GM19395 (cell line): ENCODE results near the gene ABCA7.

Experiments
- ATAC-seq: cut with Tn5 transposase; IDR thresholded peaks from one replicate; pipeline ENCODE4 v1.9.1; 2021; ENCODE audit warnings: mild to moderate bottlenecking, moderate library complexity; ENCODE audit not compliant: unreplicated experiment

ABCA7 gene

DNA sequence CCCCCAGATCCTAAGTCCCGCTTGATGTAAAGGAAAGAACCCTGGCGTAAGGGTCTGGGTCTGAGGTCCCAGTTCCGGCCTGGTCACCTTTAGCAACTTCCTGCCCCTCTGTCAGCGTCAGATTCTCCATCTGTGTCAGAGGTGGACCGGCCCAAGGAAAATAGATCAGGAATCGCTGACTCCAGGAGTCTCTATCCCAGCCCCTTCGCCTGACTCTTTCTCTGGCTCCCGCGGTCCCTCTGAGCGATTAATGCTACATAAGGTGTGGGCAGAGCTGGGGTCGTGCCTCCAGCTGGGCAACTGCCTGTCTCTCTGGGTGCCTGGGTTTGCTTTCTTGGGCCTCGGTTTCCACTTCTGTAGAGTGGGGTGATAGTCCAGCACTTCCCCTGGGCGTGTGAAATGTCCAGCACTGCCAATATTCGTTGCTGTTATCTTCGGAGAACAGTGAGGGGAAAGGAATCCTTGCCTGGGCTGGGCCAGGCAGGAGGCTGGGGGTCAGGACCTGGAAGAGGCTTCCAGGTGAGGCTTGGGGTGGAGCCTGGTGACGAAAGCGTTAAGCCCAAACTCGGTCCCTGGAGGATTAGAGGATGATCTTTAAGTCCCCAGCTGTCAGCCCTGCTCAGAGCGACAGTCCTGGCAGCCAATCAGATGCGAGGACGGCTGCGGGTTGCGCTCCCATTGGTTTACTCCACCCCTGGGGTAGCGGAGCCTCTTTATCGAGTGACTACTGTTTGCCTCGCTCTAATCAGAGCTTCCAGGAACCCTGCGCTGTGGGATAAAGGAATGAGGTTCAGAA lies 767 bp downstream of the ABCA7 start:
- peak; percentile 44 for ATAC-seq

DNA sequence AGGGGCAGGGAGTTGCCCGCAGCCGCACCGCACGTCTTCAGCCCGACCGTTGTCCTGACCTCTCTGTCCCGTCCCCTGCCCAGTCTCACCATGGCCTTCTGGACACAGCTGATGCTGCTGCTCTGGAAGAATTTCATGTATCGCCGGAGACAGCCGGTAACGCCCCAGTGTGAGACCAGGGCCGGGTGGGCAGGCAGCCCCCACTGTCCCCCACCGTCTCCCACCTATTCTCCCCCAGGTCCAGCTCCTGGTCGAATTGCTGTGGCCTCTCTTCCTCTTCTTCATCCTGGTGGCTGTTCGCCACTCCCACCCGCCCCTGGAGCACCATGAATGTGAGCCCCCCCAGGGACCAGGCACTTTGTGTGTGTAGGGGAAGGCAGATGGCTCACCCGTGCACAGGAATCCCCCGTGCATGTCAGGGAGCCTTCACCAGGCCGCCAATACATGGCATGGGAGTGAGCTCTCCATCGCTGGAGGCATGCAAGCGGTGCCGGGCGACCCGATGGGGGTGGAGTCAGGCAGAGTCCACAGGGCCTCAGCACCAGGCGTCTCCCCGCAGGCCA lies 1.4 kb downstream of the ABCA7 start:
- no peak for ATAC-seq

DNA sequence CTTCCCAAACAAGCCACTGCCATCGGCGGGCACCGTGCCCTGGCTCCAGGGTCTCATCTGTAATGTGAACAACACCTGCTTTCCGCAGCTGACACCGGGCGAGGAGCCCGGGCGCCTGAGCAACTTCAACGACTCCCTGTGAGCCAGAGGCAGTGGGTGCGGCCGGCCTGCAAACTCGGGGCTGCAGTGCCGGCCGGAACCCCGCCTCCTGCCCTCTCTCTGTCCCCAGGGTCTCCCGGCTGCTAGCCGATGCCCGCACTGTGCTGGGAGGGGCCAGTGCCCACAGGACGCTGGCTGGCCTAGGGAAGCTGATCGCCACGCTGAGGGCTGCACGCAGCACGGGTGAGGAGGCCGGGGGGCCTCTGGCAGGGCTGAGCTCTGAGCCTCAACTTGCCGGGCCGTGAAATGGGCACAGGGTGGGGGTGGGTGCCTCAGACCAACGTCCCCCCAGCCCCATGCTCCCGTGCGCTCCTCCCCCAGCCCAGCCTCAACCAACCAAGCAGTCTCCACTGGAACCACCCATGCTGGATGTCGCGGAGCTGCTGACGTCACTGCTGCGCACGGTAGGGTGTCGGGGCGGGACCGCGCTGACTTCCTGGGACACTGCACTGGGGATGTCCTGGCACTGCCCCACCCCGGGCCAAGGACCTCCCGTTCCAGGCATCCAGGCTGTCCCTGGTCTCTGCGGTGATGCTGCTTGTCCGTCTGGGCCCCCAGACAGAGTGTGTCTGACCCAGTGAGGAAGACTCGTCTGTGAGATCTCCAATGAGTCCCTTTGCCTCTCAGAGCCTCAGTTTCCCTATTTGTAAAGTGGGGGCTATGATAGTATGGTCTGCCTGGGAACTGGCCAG lies 2.2 kb downstream of the ABCA7 start:
- ATAC-seq, result no peak

DNA sequence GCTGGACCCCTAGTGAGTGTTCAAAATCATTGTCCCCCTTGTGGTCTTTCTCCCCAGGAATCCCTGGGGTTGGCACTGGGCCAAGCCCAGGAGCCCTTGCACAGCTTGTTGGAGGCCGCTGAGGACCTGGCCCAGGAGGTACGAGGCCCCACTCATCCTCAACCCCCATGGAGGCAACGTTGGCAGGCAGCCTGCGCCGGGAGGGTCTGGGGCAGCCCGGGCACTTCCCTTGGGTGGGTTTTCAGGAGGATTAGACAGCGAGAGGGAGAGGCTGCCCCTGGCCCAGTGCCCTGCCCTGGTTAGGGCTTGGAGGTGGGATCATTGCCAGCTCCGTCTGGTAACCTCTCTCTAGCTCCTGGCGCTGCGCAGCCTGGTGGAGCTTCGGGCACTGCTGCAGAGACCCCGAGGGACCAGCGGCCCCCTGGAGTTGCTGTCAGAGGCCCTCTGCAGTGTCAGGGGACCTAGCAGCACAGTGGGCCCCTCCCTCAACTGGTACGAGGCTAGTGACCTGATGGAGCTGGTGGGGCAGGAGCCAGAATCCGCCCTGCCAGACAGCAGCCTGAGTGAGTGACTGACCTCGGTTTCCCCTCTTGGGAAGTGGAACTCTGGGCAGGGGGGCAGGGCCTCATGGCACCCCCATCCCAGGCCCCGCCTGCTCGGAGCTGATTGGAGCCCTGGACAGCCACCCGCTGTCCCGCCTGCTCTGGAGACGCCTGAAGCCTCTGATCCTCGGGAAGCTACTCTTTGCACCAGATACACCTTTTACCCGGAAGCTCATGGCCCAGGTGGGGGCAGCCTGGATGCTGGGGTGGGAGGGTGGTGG lies 3.0 kb downstream of the ABCA7 start:
- no peak for ATAC-seq

DNA sequence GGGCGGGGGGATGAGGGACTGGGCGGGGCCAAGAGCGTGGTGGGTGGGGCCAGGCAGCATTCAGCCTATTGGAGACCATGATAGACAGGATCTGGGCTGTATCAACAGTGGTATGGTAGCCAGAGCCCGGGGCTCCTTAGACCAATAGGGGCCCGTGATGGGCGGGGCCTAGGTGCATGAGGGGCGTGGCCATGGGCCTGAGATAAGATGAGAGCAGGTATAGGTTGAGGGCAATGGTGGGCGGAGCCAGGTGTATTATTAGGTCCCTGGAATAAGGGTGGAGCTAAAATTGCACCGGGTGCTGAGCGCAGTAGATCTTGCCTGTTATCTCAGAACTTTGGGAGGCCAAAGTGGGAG lies 5.3 kb downstream of the ABCA7 start:
- no peak for ATAC-seq

DNA sequence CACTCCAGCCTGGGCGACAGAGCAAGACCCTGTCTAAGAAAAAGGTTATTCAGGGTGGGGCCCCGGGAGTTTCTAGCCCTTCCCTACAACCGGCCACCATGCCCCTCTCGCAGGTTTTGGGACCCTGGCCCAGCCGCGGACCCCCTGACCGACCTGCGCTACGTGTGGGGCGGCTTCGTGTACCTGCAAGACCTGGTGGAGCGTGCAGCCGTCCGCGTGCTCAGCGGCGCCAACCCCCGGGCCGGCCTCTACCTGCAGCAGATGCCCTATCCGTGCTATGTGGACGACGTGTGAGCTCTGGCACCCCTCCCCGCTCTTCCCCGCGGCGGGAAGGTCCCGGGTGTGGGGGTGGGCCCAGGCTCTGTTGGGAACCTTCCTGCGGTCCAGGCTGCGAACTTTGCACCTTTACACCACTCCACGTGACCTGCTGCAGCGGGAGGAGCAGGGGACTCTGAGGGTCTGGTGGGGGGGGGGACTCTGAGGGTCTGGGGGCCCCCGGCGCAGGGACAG lies 6.3 kb downstream of the ABCA7 start:
- no peak for ATAC-seq

DNA sequence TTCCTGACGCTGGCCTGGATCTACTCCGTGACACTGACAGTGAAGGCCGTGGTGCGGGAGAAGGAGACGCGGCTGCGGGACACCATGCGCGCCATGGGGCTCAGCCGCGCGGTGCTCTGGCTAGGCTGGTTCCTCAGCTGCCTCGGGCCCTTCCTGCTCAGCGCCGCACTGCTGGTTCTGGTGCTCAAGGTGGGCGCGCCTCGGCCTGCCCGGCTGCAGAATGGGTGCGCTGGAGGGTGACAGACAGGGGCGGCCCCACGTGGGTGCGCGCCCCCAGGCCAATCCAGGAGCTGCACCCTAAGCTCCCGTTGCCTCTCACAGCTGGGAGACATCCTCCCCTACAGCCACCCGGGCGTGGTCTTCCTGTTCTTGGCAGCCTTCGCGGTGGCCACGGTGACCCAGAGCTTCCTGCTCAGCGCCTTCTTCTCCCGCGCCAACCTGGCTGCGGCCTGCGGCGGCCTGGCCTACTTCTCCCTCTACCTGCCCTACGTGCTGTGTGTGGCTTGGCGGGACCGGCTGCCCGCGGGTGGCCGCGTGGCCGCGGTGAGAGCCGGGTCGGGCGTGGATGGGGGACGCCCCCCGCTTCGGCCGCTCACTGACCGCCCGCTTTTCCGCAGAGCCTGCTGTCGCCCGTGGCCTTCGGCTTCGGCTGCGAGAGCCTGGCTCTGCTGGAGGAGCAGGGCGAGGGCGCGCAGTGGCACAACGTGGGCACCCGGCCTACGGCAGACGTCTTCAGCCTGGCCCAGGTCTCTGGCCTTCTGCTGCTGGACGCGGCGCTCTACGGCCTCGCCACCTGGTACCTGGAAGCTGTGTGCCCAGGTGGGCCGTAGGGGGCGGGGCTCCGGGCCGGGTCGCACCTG lies 7.2 kb downstream of the ABCA7 start:
- ATAC-seq, result no peak

DNA sequence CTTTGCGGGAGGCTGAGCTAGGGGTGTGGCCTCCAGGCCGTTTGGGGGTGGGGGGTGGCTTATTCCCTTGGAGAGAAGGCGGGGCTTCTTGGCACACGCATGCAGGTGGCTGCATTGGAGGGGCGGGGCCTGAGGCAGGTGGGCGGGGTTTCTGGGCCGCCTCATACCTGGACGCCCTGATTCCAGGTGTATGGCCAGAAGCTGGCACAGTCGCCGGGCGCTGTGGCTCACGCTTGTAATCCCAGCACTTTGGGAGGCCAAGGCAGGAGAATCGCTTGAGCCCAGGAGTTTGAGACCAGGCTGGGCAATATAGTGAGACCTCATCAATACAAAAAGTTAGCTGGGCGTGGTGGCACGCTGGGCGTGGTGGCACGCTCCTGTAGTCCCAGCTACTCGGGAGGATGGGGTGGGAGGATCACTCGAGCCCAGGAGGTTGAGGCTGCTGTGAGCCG lies 7.8 kb downstream of the ABCA7 start:
- ATAC-seq, result no peak

DNA sequence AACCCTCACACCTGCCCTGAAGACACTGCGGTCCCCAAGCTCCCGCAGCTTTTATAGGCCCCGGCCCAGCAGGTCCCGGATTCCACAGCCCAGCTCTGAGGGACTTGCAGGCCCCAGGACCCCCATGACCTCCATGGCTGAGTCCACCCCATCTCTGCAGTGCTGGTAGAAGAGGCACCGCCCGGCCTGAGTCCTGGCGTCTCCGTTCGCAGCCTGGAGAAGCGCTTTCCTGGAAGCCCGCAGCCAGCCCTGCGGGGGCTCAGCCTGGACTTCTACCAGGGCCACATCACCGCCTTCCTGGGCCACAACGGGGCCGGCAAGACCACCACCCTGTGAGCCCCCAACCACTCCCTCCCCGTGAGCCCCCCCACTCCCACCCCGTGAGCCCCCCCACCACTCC lies 9.2 kb downstream of the ABCA7 start:
- no peak for ATAC-seq

DNA sequence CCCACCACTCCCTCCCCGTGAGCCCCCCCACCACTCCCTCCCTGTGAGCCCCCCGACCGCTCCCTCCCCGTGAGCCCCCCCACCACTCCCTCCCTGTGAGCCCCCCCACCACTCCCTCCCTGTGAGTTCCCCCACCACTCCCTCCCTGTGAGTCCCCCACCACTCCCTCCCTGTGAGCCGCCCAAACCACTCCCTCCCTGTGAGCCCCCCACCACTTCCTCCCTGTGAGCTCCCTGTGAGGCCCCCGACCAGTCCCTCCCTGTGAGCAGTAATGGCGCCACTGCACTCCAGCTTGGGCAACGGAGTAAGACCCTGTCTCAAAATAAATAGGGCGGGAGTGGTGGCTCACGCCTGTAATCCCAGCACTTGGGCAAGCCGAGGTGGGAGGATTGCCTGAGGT lies 9.9 kb downstream of the ABCA7 start:
- ATAC-seq, result no peak

DNA sequence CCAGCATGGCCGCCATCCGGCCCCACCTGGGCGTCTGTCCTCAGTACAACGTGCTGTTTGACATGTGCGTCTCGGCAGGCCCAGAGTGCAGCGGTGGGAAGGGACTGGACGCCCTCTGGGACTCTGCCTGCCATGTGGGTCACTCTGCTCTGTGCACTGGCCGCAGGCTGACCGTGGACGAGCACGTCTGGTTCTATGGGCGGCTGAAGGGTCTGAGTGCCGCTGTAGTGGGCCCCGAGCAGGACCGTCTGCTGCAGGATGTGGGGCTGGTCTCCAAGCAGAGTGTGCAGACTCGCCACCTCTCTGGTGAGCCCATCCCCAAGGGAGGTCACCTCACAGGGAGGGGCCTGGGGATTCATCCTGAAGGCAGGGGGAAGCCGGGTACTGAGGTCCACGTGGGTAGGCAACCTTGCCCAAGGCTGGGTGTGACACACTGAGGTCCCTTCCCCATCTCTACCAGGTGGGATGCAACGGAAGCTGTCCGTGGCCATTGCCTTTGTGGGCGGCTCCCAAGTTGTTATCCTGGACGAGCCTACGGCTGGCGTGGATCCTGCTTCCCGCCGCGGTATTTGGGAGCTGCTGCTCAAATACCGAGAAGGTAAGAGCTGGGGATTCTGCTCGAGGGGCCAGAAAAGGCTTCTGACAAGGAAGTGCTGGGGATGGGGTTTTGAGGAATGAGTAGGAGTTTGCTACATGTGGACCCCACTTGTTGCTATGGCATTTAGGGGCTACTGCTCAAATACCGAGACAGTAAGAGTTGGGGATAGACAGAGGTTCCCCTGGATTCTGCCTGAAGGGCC lies 11.3 kb downstream of the ABCA7 start:
- ATAC-seq, result no peak

DNA sequence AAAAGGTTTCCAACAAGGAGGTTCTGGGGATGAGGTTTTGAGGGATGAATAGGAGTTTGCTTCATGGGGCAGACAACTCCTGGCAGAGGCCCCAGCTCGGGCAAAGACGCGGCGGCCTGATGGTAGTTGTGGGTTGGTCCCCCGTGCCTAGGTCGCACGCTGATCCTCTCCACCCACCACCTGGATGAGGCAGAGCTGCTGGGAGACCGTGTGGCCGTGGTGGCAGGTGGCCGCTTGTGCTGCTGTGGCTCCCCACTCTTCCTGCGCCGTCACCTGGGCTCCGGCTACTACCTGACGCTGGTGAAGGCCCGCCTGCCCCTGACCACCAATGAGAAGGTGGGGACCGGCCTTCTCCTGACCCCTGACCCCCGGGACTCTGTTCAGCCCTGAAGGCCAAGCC lies 11.9 kb downstream of the ABCA7 start:
- no peak for ATAC-seq

DNA sequence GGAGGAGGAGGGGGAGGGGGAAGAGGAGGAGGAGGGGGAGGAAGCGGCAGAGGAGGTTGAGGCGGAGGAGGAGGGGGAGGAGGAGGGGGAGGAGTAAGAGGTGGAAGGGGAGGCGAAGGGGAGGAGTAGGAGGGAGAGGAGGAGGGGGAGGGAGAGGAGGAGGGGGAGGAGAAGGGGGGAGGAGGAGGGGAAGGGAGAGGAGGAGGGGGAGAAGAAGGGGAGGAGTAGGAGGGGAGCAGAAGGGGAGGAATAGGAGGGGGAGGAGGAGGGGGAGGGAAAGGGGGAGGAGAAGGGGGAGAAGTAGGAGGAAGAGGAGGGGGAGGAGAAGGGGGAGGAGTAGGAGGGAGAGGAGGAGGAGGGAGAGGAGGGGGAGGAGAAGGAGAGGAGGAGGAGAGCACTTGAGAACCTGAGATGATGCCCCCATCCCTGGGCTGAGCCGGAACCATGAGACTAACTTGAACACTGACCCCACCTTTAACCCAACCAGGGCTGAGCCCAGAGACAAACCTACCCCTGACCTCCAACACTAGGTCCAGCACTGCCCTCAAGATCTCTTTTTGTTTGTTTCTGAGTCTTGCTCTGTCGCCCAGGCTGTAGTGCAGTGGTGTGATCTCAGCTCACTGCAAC lies 12.6 kb downstream of the ABCA7 start:
- ATAC-seq, result no peak

DNA sequence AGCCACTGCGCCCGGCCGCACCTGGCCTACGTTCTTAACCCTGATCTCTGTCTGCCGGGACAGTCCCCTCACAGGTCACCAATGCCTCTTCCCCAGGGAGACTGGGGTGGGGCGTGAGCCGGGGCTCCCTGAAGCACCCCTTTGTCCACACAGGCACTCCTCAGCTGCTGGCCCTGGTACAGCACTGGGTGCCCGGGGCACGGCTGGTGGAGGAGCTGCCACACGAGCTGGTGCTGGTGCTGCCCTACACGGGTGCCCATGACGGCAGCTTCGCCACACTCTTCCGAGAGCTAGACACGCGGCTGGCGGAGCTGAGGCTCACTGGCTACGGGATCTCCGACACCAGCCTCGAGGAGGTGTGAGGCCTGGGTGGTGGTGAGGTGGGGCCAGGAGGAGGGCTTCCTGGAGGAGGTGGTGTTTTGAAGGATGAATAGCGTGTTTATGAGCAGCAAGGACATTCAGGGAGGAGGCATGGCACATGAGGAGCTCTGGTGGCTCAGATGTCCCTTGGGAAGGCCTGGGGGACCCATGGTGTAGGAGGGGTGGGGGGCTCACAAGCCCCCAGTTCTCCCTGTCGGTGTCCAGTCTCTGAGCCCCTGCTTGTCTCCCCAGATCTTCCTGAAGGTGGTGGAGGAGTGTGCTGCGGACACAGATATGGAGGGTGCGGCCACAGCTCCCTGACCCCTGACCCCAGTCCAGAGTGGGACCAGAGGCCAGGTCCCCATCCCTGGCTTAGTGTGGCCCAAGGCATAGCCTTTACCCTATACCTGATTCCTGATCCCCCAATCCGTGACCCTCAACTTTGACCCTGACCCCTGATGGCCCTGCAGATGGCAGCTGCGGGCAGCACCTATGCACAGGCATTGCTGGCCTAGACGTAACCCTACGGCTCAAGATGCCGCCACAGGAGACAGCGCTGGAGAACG lies 13.5 kb downstream of the ABCA7 start:
- no peak for ATAC-seq

DNA sequence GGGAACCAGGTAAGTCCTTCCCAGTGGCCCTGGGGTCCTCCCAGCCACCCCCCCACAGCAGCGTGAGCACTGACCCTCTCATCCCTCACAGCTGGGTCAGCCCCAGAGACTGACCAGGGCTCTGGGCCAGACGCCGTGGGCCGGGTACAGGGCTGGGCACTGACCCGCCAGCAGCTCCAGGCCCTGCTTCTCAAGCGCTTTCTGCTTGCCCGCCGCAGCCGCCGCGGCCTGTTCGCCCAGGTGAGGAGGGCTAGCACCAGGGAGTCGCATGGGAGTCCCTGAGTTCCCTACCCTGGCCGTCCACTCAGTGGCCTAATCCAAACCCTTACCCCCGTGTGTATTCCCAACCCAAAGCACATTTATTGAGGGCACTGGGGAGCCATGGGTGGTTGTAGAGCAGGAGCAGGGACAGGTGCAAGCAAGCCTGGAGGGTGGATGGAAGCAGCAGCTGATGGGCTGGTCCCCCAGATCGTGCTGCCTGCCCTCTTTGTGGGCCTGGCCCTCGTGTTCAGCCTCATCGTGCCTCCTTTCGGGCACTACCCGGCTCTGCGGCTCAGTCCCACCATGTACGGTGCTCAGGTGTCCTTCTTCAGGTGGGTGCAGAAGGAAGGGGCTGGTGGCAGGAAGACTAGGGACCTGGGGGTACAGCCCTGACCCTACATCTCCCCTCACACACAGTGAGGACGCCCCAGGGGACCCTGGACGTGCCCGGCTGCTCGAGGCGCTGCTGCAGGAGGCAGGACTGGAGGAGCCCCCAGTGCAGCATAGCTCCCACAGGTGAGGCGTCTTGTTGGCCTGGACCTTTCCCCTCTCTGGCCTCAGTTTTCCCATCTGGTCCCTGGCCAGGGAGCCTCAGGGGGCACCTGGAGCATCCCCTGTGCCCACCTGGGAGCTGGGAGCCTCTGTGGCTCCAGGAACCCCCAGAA lies 14.5 kb downstream of the ABCA7 start:
- ATAC-seq, result no peak

DNA sequence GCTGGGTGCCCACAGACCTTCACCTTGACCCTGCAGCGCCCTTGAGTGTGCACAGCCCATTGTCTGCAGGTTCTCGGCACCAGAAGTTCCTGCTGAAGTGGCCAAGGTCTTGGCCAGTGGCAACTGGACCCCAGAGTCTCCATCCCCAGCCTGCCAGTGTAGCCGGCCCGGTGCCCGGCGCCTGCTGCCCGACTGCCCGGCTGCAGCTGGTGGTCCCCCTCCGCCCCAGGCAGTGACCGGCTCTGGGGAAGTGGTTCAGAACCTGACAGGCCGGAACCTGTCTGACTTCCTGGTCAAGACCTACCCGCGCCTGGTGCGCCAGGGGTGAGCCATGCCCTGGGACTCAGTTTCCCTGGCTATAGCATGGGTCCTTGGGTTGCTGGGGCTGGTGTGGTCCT lies 15.1 kb downstream of the ABCA7 start:
- no peak for ATAC-seq
